LNCAP (cell line): ENCODE results near the gene SPTLC2.

Experiments used
- CTCF ChIP-seq: fragments of 450-650 bp; IDR thresholded peaks from 2 replicates; pipeline ENCODE4 v1.5.1; 2017; ENCODE audit warnings: mild to moderate bottlenecking

Gene SPTLC2

DNA sequence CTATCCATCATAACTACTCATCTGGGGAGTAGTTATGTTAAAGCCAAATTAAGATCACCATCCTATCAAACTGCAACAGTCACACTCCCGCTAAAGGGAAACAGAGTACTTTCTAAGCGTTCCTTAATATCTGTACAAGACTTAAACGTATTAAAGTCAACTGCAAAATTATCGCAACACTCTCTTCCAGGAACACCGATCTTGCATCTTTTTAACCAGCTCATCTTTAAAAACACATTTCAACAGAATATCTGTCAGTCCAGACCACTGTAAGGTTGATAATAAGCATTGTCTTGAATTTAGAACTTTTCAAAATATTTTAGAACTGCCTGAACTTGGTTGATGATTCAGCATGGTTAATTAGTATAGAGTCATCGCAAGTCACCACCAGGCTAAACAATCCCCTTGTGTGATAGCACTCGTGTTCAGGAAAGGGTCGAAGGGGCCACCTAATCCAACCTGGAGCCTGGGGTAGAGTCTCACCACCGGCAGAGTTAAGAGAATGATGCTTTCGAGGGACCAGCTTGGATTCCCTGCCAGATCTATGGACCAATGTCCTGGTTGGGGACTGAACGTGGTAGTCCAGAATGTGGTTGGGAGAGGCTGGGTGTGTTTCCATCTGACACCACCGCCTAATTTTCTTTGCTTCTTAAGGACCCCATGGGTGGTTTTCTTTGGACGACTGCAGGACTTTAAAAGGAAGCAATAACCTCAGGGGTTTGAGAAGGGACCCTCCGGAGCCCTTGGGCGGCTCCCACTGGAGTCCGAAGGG is 890 bp downstream of the SPTLC2 start:
- TF ChIP-seq CTCF = no peak

GRCh38 chr14:77613201-77613600 is 3.2 kb downstream of the SPTLC2 start:
- no peak for TF ChIP-seq CTCF

DNA sequence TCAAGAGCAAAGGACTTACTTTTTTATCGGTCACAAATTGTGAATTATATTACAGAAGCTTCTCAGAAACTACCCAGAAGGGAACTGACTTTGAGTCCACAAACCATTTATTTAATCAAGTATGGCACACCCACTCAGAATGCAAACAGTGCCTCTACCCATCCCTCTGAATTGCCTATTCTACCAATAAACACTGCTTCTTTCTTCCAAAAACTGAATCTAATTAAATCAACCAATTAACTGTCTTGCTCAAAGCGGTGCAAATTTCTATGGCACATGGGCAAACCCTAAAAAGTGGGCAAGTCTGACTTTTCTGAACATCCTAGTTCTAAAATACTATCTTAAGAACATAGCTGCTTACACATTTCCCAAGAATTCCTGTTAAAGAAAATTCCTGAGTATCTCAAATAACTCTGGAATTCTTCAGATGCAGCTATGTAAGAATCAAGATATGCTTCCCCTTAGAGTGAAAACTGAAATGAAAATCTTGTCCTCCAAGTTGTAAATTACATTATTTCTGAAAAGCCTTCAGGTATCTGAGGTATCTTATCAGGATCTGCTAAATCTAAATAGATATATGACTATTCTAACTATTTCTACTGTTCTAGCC is 4.3 kb downstream of the SPTLC2 start:
- TF ChIP-seq CTCF = no peak

- TF ChIP-seq CTCF = no peak
Measured at GRCh38 chr14:77610553-77610952, 5.9 kb downstream of the SPTLC2 start.

- TF ChIP-seq CTCF = no peak
Measured at GRCh38 chr14:77609922-77610321, 6.5 kb downstream of the SPTLC2 start.

DNA sequence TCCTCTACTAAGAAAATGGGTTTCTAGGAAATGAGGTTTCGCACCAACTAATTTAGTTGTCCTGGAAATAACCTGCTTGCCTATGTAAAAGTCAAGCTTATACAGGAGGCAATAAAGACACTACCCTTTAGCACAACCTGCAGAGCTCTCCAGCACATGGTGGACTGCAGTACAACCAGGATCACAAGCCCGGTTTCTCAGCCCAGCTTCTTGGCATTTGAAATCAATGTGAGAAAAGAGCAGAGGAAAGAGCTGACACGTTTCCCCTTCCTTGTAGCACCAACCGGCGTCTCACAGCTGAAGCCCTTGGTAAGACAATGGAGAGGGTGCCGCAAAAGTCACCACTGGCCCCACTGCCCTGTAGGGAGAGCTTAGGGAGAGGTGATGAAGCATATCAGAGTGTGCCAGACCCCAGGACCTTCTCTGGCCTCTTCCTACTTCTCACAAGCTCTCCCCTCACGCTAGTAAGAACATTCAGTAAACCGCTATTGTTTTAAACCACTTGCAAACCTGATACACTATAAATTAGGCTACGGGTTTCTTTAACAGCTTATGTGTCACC is 8.6 kb downstream of the SPTLC2 start:
- TF ChIP-seq CTCF = no peak

DNA sequence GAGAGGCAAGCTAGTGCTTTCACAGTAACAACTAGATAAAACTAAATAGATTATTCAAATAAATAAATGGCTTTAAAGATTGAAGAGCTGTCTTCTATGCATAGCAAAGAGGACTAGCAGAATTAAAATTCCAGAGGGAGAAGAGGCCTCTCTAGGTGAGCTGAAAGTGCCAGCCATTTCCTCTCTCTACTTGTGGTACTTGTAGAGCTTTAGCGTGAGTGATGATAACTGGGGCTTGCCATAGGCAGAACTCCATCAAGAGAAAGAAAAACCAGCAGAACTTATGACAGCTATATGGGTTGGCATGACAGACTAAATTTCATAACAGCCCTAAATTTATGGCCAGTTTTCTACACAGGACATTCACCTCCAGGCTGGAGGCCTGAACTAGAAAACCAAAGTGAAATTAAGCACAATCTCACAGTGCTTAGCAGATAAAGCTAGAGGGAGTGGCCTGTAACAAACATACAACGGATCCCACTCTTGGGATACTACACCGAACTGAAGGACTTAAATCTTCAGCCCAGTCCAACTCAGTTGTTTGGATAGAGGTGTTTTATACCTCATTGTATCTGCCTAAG is 11.0 kb downstream of the SPTLC2 start:
- TF ChIP-seq CTCF = no peak
